AG08396 (cell line): Measurements from ENCODE around the gene SMIM44.
"Not testable (repeated sequence)": the region's sequence is repeated elsewhere in the genome, so short reads cannot be mapped to it uniquely, and the experiment has no call there.

Experiments
- DNase-seq: peaks from one replicate; pipeline ENCODE4 v3.0.0; 2012; ENCODE audit warnings: low spot score, mixed read lengths

The SMIM44 gene

GRCh38 chr19:3457528-3458228 is 25.6 kb downstream of the SMIM44 start:
- no peak for DNase-seq

- DNase-seq: no peak
Observed at GRCh38 chr19:3456925-3457527, 26.2 kb downstream of the SMIM44 start.

GRCh38 chr19:3455960-3456601 is 27.2 kb downstream of the SMIM44 start:
- DNase-seq: no peak

GRCh38 chr19:3455393-3455955 is 27.8 kb downstream of the SMIM44 start:
- DNase-seq: no peak

- DNase-seq: no peak
Observed at GRCh38 chr19:3454656-3455392, 28.4 kb downstream of the SMIM44 start.

- DNase-seq: no peak
Observed at GRCh38 chr19:3453840-3454239, 29.4 kb downstream of the SMIM44 start.

GRCh38 chr19:3452942-3453214 is 30.4 kb downstream of the SMIM44 start:
- DNase-seq: not testable (repeated sequence)

- DNase-seq: no peak
Observed at GRCh38 chr19:3452171-3452941, 30.9 kb downstream of the SMIM44 start.

GRCh38 chr19:3451451-3451866 is 31.8 kb downstream of the SMIM44 start:
- no peak for DNase-seq

- peak; percentile 92 for DNase-seq
Observed at GRCh38 chr19:3450796-3451411, 32.3 kb downstream of the SMIM44 start.

GRCh38 chr19:3448616-3449334 is 34.5 kb downstream of the SMIM44 start:
- no peak for DNase-seq

GRCh38 chr19:3446657-3447056 is 36.6 kb downstream of the SMIM44 start:
- not testable (repeated sequence) for DNase-seq

GRCh38 chr19:3444695-3445234 is 38.5 kb downstream of the SMIM44 start:
- DNase-seq: no peak

GRCh38 chr19:3443840-3444694 is 39.2 kb downstream of the SMIM44 start:
- DNase-seq: peak; percentile 42

- no peak for DNase-seq
Observed at GRCh38 chr19:3442487-3443071, 40.7 kb downstream of the SMIM44 start.

GRCh38 chr19:3441986-3442329 is 41.3 kb downstream of the SMIM44 start:
- no peak for DNase-seq

GRCh38 chr19:3441089-3441985 is 41.9 kb downstream of the SMIM44 start:
- no peak for DNase-seq

- DNase-seq: peak; percentile 53
Observed at GRCh38 chr19:3440082-3440481, 43.2 kb downstream of the SMIM44 start.
